ENCODE measurements around the gene SLC4A2. TPM values are rescaled to one million over a fixed set of nuclear protein-coding genes. Genes with fewer than 3 reads are reported as not detected.

SLC4A2 gene
- total and polyA plus RNA-seq, 2 of the 8 experiments (the other 6 are each of a cell fraction or from before 2014, with no cell fraction given), result 72.6 to 147 TPM

GRCh38 chr7:151089893-151090730, 30.7 kb downstream of the SLC4A2 start (continued):
- no peak for TF ChIP-seq CHD7 (IDR thresholded peaks at IDR 0.05; ENCODE audit: insufficient replicate concordance, low read length)
- no peak for TF ChIP-seq NANOG (IDR thresholded peaks at IDR 0.05; ENCODE audit: insufficient read depth, low read depth, low read length, poor library complexity, severe bottlenecking)
- TF ChIP-seq CHD2 (IDR thresholded peaks at IDR 0.05; ENCODE audit: low read length), result no peak
- TF ChIP-seq TAF1 (IDR thresholded peaks at IDR 0.05; ENCODE audit: low read depth, low read length), result no peak
- TF ChIP-seq CBX8 (IDR thresholded peaks at IDR 0.05; ENCODE audit: borderline replicate concordance, low read depth, low read length), result no peak
- TF ChIP-seq NRF1 (IDR thresholded peaks at IDR 0.05; ENCODE audit: low read depth, low read length), result no peak
- no peak for TF ChIP-seq SRF (IDR thresholded peaks at IDR 0.05; ENCODE audit: low read depth, low read length)
- no peak for TF ChIP-seq CHD1 (IDR thresholded peaks at IDR 0.05; ENCODE audit: low read depth, low read length)
- TF ChIP-seq SP1 (IDR thresholded peaks at IDR 0.05; ENCODE audit: low read depth, low read length), result no peak

Data from H1 (cell line).